Neural progenitor cell (in vitro differentiated cells): ENCODE data around the gene POC1A. TPM values are rescaled to one million over a fixed set of nuclear protein-coding genes. Genes with fewer than 3 reads are reported as not detected.
A peak's percentile ranks its signal among the peaks of the same experiment; 100 is the strongest.

ENCODE experiments used
- DNase-seq: peaks from one replicate; pipeline ENCODE4 v3.0.0-alpha.2; 2016; ENCODE audit warnings: low spot score
- H2AFZ ChIP-seq: fragments of 200-600 bp; sonication (generic); replicated peaks from 2 replicates; pipeline ENCODE4 v1.6.1; 2016; ENCODE audit warnings: antibody characterized with exemption
- H3F3A ChIP-seq: fragments of 200-600 bp; sonication (generic); 2 replicates; pipeline ENCODE4 v1.6.1; 2016; ENCODE audit warnings: antibody characterized with exemption, low read depth
- H3K27ac ChIP-seq: fragments of 200-600 bp; sonication (generic); 2 replicates; pipeline ENCODE4 v1.5.1; 2016; ENCODE audit warnings: mild to moderate bottlenecking
- H3K27me3 ChIP-seq: fragments of 200-600 bp; sonication (generic); 2 replicates; pipeline ENCODE4 v1.6.1; 2016; ENCODE audit warnings: mild to moderate bottlenecking, moderate library complexity
- H3K36me3 ChIP-seq: fragments of 200-600 bp; sonication (generic); 2 replicates; pipeline ENCODE4 v1.5.1; 2016
- H3K4me1 ChIP-seq: fragments of 200-600 bp; sonication (generic); 2 replicates; pipeline ENCODE4 v1.6.1; 2016; ENCODE audit warnings: mixed run types
- H3K4me2 ChIP-seq: fragments of 200-600 bp; sonication (generic); 2 replicates; pipeline ENCODE4 v1.6.1; 2016
- H3K4me3 ChIP-seq: fragments of 200-600 bp; sonication (generic); 2 replicates; pipeline ENCODE4 v1.5.1; 2016
- H3K79me2 ChIP-seq: fragments of 200-600 bp; sonication (generic); 2 replicates; pipeline ENCODE4 v1.6.1; 2016; ENCODE audit warnings: low read depth
- H3K9ac ChIP-seq: fragments of 200-600 bp; sonication (generic); 2 replicates; pipeline ENCODE4 v1.6.1; 2016
- H3K9me3 ChIP-seq: fragments of 200-600 bp; sonication (generic); 2 replicates; pipeline ENCODE4 v1.5.1; 2016; ENCODE audit warnings: low read depth
- H4K20me1 ChIP-seq: fragments of 200-600 bp; sonication (generic); 2 replicates; pipeline ENCODE4 v1.6.1; 2016; ENCODE audit warnings: low read depth
- H3K27ac Mint-ChIP-seq: 3 replicates; pipeline ENCODE4 v1.8.0; 2021; ENCODE audit warnings: mixed read lengths
- H3K27me3 Mint-ChIP-seq: 2 replicates; pipeline ENCODE4 v1.8.0; 2022; ENCODE audit warnings: low read depth, mild to moderate bottlenecking, inconsistent platforms, moderate library complexity, mixed read lengths; ENCODE audit not compliant: insufficient read depth
- H3K36me3 Mint-ChIP-seq: 3 replicates; pipeline ENCODE4 v1.8.0; 2021; ENCODE audit warnings: mixed read lengths
- H3K4me1 Mint-ChIP-seq: 3 replicates; pipeline ENCODE4 v1.8.0; 2021; ENCODE audit warnings: mixed read lengths
- H3K4me3 Mint-ChIP-seq: 3 replicates; pipeline ENCODE4 v1.8.0; 2021; ENCODE audit warnings: mild to moderate bottlenecking, moderate library complexity, mixed read lengths
- H3K9me3 Mint-ChIP-seq: 3 replicates; pipeline ENCODE4 v1.8.0; 2020; ENCODE audit warnings: mixed read lengths
- CTCF ChIP-seq: fragments of 200-600 bp; sonication (generic); IDR thresholded peaks from 2 replicates; pipeline ENCODE4 v1.5.1; 2017; ENCODE audit warnings: antibody characterized with exemption, mild to moderate bottlenecking
- EZH2 ChIP-seq: fragments of 200-600 bp; sonication (generic); IDR thresholded peaks from 2 replicates; pipeline ENCODE4 v1.6.1; 2017; ENCODE audit warnings: antibody characterized with exemption, mild to moderate bottlenecking, moderate library complexity
- EZH2phosphoT487 ChIP-seq: fragments of 200-600 bp; sonication (generic); IDR thresholded peaks from 2 replicates; pipeline ENCODE4 v1.6.1; 2017; ENCODE audit warnings: antibody characterized with exemption
- total RNA-seq: library from RNA; depleted of rRNA; stranded (reverse); fragments of >200 nt; gene quantifications from 2 replicates; pipeline ENCODE4 v1.2.3, GENCODE V29; 2015; ENCODE audit warnings: low replicate concordance

Gene POC1A
- total RNA-seq, 1 donor from 2014 or later, result 10.3 TPM

GRCh38 chr3:52167240-52167639 is 13.0 kb upstream of the POC1A start:
- Histone ChIP-seq H3F3A (no peaks in the 10 kb centered on the region), H3K27me3 (no peaks in the 10 kb centered on the region), H3K79me2 (no peaks in the 10 kb centered on the region), H3K36me3 (no peaks in the 10 kb centered on the region), H3K4me3 (no peak overlapping the region), H4K20me1 (no peaks in the 10 kb centered on the region), H3K4me1 (no peaks in the 10 kb centered on the region), H3K4me2 (no peak overlapping the region), H3K9me3 (no peaks in the 10 kb centered on the region), H3K27ac (no peak overlapping the region), H2AFZ (peak overlapping the region; percentile 42), H3K9ac (no peak overlapping the region)
- peaks cover 4% of the 10 kb centered on the region for H3K4me1 Mint-ChIP-seq
- no peak for TF ChIP-seq EZH2phosphoT487
- TF ChIP-seq CTCF, result no peak
- TF ChIP-seq EZH2, result no peak
- H3K27me3 Mint-ChIP-seq, result no peaks in the 10 kb centered on the region
- H3K36me3 Mint-ChIP-seq, result no peaks in the 10 kb centered on the region
- peaks cover 10% of the 10 kb centered on the region for H3K9me3 Mint-ChIP-seq
- H3K4me3 Mint-ChIP-seq, result no peak overlapping the region
- H3K27ac Mint-ChIP-seq, result no peak overlapping the region
- no peak for DNase-seq

GRCh38 chr3:52162250-52162872 is 8.1 kb upstream of the POC1A start:
- H2AFZ ChIP-seq, result peak overlapping the region; percentile 82
- H3K9ac ChIP-seq, result no peak overlapping the region
- H3K4me1 ChIP-seq, result no peaks in the 10 kb centered on the region
- no peaks in the 10 kb centered on the region for H3K9me3 ChIP-seq
- Mint-ChIP-seq H3K4me1 (no peaks in the 10 kb centered on the region), H3K27ac (no peak overlapping the region), H3K36me3 (no peaks in the 10 kb centered on the region), H3K9me3 (peaks cover 10% of the 10 kb centered on the region), H3K4me3 (no peak overlapping the region), H3K27me3 (no peaks in the 10 kb centered on the region)
- H4K20me1 ChIP-seq, result no peaks in the 10 kb centered on the region
- no peaks in the 10 kb centered on the region for H3F3A ChIP-seq
- no peak overlapping the region for H3K4me3 ChIP-seq
- no peak for TF ChIP-seq EZH2phosphoT487
- no peak overlapping the region for H3K27ac ChIP-seq
- no peaks in the 10 kb centered on the region for H3K79me2 ChIP-seq
- no peak for DNase-seq
- H3K27me3 ChIP-seq, result no peaks in the 10 kb centered on the region
- H3K4me2 ChIP-seq, result no peak overlapping the region
- H3K36me3 ChIP-seq, result no peaks in the 10 kb centered on the region

GRCh38 chr3:52159503-52159902 is 5.3 kb upstream of the POC1A start:
- Histone ChIP-seq H3K9ac (no peak overlapping the region), H3K9me3 (no peaks in the 10 kb centered on the region), H3K4me3 (no peak overlapping the region), H4K20me1 (no peaks in the 10 kb centered on the region), H3K27me3 (no peaks in the 10 kb centered on the region), H2AFZ (no peak overlapping the region), H3K4me2 (no peak overlapping the region), H3K36me3 (no peaks in the 10 kb centered on the region), H3K4me1 (no peaks in the 10 kb centered on the region), H3F3A (peaks cover 10% of the 10 kb centered on the region), H3K79me2 (no peaks in the 10 kb centered on the region), H3K27ac (no peak overlapping the region)
- Mint-ChIP-seq H3K36me3 (no peaks in the 10 kb centered on the region), H3K4me1 (peaks cover 5% of the 10 kb centered on the region), H3K4me3 (no peak overlapping the region), H3K9me3 (peaks cover 5% of the 10 kb centered on the region), H3K27ac (no peak overlapping the region), H3K27me3 (no peaks in the 10 kb centered on the region)
- DNase-seq, result no peak
- TF ChIP-seq EZH2phosphoT487, result no peak
- TF ChIP-seq EZH2, result no peak
- TF ChIP-seq CTCF, result no peak

DNA sequence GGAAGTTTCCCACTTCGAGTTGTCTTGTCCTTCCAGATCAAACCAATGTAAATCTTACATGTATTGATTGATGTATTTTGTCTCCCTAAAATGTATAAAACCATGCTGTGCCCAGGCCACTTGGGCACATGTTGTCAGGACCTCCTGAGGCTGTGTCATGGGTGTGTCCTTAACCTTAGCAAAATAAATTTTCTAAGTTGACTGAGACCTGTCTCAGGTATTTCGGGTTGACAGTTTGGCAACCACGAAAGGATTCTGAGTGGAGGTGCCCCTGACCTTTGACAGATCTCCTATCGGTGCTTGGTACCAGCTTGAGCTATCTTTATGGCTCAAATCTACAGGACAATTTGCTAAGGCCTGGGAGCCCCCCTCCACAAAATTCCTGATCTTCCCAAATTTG is 1.7 kb upstream of the POC1A start:
- peaks cover 17% of the 10 kb centered on the region for H3F3A ChIP-seq
- H3K4me3 ChIP-seq, result no peak overlapping the region
- no peak for DNase-seq
- no peaks in the 10 kb centered on the region for H3K27me3 Mint-ChIP-seq
- peak overlapping the region; percentile 40 for H2AFZ ChIP-seq
- no peak overlapping the region for H3K4me2 ChIP-seq
- H3K27ac Mint-ChIP-seq, result no peak overlapping the region
- peaks cover 4% of the 10 kb centered on the region for H4K20me1 ChIP-seq
- H3K36me3 Mint-ChIP-seq, result no peaks in the 10 kb centered on the region
- no peak overlapping the region for H3K27ac ChIP-seq
- H3K36me3 ChIP-seq, result no peaks in the 10 kb centered on the region
- no peaks in the 10 kb centered on the region for H3K9me3 ChIP-seq
- peaks cover 31% of the 10 kb centered on the region for H3K79me2 ChIP-seq
- no peaks in the 10 kb centered on the region for H3K9me3 Mint-ChIP-seq
- peaks cover 8% of the 10 kb centered on the region for H3K4me1 ChIP-seq
- peaks cover 17% of the 10 kb centered on the region for H3K4me1 Mint-ChIP-seq
- H3K4me3 Mint-ChIP-seq, result peak overlapping the region; percentile 79
- no peaks in the 10 kb centered on the region for H3K27me3 ChIP-seq
- TF ChIP-seq EZH2phosphoT487, result no peak
- no peak for TF ChIP-seq CTCF
- no peak for TF ChIP-seq EZH2
- H3K9ac ChIP-seq, result no peak overlapping the region
